Limb (tissue), 2 donors: ENCODE measurements around the gene TMEM218.

ENCODE experiments used
- DNase-seq, 2 donors: peaks; one replicate each; pipeline ENCODE4 v3.0.0-alpha.2; 2016; ENCODE audit errors: extremely low spot score in 2 of 2

Gene TMEM218

DNA sequence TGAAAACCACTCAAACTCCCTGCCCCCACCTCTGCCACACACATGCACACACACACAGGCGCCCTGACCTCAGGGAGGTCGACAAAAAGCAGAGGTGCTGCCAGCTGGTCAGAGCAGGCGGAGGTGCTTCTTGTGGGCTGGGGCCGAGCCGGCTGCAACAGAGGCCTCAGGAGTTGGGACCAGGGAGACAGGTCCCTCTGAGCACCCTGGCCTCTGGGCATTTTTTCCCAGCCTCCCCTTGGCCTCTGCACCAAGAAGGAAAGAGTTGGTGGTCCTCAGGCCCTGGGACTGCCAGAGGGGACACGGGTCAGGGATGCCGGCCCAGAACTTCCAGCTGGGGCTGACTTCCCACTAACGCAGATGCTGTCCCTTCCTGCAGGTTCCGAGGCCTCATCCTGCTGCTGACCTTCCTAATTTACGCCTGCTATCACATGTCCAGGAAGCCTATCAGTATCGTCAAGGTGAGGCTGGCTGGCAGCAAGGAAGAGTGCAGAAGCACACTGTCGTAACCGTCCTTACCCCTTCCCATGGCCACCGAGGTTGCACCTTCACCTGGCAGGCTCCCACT lies 35.0 kb downstream of the TMEM218 start:
- DNase-seq, result no peak

DNA sequence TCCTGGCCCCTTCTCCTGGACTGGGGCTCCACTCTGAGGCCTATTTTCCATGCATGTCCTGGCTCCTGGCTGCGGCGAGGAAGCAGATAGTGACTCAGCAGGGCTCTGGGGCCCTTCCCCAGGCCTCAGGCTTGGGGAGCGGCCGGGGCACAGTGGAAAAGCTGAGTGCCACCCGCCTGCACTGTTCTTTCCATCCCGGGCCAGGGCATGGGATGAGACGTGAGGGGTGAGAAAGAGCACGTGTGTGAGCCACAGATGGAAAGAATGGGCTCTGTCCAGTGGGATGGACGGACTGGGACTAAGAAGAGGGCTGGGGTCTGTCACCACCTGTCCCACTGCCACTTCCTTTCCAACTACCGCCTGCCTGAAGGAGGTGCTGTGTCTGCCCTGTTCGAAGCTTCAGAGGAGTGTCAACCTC lies 35.5 kb downstream of the TMEM218 start:
- DNase-seq, result no peak

DNA sequence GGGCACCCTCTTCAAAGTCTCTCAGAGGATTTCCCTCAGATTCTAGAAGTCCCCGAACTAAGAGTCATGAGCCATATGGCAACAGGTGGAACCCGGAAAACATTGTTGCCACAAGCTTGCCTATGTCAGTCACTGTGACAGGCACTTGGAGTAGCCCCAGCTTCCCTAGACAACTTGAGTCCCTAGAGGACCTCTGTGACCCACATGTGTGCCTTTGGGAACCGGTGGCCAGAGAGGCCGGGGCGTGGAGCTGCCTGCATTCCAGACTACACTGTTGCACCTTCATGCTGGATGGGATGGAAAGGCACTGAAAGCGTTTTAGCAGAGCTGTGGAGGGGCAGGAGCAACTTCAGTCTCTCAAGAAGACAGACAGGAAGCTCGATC lies 36.2 kb downstream of the TMEM218 start:
- DNase-seq, result no peak

DNA sequence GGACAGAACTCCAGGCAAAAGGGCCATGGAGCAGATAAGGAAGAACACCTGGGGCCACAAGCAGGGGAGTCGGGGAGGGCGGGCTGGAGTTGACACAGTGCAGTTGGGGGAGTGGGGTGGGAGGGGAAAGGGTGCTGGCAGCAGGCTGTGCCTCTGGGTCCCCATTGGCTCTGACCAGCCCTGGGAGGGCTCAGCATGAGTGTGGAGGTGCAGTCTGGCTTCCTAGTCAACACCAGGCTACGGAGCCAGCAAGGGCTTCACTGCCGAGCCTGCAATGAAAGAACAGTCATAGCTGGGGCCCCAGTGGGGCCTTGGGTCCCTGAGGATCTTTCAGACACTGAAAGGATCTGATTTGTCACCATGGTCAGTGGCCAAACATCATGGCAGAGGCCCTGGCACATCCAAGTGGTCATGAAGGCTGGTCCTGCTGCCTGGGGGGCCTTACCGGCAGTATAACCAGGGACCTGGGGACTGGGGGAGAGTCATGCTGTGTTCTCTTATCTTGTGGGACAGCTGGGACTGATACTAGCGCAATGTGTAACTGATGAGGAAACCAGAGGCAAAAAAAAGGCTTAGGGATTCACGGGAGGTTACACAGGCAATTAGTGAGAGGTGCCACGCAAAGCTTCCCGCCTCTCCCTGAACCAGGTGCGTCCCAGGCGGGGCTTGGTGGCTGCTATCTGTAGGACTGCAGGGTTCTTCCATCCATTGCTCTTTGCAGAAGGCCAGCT lies 36.8 kb downstream of the TMEM218 start:
- no peak for DNase-seq

DNA sequence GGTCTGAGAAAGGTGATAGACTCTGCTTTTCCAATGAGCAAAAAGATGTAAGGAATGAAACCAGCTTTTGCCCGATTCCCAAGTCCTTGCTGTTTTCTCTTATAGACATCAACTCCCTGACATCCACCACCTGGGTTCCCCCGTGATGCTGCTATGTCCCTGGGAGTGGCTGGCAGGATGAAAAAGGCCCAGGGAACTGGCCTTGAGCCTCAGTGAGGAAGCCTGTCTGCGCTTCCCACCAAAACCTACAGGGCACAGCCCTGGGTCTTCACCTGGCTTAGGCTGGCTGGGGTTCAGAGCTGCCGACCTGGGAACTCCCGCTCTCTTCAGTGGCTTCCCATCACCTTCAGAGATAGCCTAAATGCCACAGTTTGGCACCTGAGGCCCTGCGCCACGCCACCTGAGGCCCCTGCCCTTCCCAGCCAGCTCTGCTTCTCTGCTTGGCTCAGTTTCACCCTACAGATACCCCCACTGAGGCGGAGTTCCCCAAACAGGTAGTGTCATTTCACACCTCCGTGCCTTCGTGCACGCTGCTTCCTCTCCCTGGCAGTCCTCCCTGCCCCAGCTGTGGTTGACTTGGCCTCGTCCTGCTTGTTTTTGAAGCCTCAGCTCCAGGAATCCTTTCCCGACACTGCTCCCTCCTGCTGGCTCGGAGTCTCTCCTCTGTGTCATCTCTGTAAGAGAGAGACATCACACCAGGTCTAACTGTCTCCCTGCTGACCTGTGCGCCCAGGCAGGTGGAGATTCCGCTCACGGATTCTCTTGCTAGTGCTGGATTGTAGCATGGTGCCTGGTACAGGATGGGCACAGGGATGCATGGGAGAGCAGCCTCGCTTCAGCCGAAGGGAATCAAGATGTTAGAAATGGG lies 37.6 kb downstream of the TMEM218 start:
- no peak for DNase-seq

DNA sequence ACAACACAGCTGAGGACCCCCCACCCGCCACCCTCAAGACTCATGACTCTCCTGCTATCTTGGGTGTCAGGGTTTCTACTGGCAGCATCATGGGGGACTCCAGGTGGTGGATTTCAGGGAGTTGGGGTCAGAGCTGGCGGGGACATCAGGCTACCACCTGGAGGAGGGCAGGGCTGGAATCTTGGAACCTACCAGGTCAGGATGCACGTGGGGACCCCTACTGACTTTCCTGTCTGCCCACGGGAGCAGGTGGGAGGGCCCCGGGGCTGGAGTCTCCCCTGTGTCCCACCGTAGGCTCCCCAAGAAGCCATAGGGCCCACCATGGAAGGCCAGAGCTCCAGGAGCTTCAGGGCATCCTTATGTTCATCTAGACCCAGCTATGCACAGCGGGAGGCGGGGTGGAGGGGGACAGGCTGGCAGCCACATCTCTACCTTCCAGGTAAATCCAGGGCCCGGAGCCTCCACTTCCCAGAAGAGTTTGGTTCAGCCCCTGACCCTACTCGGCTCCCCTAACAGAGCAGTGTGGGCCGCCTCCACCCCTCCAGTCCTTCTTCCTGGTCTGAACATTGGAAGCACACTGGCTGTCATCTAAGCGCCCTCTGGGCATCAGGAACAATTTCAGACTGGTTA lies 38.4 kb downstream of the TMEM218 start:
- DNase-seq, result no peak

DNA sequence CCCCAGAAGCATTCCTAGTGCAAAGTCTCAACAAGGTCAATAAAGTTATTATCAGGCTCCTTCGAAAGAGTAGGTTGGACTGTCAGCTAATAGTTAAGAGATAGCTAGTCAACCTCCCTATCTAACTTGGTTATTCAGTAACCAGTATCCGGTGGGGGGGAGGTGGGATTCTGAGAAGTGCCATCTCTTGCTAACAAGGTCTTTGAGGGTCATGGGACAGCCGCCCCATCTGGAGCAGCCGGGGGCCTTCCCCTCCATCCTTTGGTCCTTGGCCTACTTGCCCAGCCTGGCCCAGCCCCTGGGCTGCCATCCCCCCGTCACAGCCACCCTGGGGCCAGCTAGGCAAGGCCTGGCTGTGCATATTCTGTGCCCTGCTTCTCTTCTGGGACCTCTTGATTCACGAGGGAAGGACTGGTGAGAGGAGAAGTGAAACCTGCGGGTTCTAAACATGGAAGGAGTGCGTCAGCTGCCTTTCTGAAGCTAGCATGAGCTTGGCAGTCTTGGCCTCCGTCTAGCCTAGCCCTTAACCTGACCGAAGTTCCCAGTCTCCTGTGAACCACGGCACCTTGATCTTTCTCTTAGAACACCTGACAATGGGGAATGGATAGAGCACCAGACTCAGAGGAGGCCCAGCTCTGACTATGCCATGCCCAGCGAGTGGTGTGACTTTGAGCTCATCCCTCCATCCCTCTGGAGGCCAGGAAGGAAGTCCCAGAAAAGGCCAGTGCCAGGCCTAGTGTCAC lies 39.0 kb downstream of the TMEM218 start:
- no peak for DNase-seq

DNA sequence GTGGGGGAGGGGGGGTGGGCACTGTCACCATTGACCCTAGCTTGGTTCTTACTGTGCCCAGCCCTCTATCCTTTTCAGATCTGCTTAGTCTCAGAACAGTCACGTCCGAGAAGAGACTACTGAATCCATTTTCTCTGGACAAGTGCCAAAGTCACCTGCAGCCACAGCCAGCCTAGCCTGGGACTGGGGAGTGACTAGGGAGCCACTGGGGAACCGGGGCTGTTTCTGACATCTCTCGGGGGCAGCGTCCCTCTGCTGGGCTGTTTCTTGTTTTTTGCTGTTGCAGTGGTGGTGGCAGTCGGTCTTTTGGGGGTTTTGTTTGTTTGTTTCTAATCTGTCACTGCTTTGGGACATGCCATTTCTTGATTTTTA lies 39.6 kb downstream of the TMEM218 start:
- DNase-seq, result no peak

DNA sequence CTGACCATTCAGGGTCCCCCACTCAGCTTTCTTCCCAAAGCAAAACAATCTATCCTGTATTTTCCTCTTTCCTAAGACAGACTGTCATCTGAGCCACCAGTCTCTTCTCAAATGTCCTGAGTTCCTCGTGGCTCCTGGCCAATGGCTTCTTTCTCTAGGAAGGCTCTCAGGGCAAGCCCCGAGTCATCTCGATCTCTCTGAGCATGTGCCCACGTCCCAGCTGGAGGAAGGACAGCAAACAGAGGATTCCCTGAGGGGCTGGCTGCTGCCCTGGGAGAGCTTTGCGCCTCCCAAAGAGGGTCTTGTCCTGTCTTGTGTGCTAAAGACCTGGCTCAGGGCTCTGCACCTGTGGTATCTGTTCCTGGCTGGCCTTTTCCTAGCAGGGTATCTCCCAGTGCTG lies 40.0 kb downstream of the TMEM218 start:
- peak in 1 of 2 donors; percentile 23 for DNase-seq

DNA sequence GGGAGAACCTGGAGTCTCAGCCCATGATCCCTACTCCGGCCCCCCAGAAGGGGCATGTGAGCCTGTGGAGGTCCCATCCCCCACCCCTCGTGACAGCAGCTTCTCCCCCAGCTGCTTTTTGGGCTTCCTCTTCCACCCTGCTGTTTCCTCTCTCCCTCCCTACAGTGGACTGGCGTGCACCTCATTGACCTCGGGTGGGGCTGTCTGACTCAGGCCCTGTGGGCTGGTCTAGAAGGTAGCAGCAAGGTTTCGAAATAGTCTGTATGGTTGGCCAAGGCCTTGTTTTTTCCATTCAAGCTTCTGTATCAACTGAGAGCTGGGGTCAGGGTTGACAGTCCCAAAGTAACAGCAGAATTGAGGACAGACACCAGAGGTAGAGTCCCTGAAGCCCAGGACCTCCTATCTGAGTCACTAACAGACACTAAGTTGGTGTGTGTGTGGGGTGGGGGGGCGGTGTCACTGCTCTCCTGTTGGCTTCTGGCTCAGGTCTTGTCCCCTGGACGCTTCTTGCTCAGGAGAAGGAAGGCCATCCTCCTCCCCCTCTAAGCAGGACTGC lies 40.6 kb downstream of the TMEM218 start:
- DNase-seq, result peak in 1 of 2 donors; percentile 26

DNA sequence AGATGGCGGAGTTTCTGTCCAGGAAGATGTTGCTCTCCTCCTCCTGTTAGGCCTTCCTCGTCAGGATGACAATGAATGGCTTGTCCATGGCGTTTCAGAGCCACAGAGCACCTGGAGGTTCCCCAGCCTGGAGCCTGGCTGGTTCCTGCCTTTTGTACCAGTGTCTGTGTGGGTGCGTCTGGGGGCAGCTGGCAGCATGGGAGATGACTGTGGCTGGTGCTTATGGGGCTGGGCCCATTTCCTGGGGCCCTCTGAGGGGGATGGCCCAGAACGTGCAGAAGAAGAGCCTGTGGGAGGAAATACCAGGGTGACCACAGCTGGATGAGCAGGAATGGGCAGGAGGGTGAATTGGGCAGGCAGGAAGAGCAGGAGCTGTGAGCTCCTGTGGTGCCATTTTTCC lies 41.6 kb downstream of the TMEM218 start:
- peak in 1 of 2 donors; percentile 22 for DNase-seq

DNA sequence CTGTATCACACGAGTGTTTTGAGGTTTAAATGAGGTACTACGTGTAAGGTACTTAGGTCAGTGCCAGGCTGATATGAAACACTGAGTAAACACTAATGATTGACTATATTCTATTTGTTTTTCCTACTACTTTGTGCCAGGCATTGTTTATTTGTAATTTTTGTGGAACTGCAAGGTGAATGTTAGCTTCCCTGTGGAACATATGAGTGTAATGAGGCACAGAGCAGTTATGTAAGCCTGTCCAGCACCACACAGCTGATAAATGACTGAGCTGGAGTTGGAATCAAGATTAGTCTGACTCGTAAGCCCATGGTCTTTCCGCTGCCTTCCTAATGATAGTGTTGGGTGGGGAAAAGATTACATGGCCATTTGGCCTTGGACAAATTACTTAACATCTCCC lies 42.4 kb downstream of the TMEM218 start:
- no peak for DNase-seq

DNA sequence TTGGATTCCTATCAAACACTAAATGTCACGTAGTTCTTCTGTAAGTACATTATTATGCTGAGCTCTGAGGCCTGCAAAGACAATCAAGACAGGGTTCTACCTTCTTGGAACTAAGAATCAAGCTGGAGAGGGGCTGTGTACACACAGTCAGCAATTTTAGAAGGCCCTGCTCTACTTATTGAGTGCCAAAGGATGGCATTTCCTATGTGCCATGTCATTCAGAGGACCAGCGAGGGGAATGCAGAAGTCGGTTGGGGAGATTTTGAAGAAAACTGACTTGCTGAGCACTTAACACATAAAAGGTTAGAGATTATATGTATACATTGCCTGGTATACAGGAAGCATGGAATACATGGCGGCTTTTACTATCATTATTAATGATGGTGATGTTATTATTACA lies 43.1 kb downstream of the TMEM218 start:
- no peak for DNase-seq

DNA sequence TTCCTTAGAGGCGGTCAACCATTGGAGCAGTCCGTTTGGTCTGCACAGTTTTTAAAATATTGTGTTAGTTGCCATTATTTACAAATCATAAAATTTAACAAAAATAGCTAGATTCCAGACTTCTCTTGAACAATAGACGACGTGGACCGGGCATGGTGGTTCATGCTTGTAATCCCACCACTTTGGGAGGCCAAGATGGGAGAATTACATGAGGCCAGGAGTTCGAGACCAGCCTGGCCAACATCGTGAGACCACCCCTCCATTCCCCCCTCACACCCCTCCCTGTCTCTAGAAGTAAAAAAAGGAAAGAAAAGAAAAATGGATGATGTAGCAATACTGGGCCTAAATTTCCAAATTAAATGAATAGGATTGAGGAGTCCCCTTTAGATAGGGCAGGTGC lies 47.4 kb downstream of the TMEM218 start:
- no peak for DNase-seq

DNA sequence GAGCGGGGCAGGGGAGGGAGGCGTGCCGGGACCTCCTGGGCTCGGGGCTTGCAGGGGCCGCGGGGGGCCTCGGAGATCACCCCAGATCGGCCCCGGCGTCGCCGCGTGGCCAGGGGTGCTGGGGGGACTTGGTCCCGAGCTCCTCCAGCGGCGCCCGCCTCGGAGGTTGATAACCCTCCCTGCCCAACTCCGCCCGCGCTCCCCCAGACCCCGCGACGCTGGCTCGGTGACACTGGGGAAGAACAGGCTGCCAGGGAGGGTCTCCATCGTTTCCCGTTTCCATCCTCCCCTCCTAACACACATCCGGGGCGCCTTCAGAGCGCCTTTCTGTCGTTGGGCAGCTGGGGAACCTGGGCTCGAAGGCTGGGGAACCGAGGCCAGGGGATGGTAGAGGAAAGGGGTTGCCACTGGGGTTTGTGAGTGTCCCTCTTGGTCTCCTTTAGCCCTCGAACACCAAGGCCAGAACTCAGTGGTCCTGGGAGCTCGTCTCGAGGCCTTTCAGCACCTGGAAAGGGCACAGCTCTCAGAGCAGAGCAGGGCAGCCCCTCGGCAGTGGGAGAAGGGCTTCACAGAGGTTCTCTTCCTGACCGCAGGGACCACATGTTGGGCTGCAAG lies 47.9 kb downstream of the TMEM218 start:
- no peak for DNase-seq

DNA sequence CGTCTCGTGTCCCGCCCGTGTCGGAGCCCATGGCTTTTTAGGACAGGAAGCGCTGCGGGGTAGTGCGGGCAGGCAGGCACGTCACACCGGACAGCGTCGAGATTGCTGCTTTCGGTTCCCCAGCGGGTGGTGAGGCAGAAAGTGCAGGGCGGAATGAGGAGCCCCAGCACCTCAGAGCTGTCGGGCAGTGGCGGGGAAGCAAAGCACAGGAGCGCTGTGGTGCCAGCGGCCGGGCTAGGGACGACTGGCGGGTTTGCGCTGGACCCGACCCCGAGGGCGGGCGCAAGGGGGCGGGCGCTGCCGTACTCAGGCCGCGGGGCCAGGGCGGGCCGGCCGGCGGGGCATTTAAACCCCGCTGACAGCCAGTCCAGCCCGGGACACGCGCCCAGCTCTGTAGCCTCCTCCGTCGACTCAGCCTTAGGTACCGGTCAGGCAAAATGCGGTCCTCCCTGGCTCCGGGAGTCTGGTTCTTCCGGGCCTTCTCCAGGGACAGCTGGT lies 48.4 kb downstream of the TMEM218 start, which contains the start of gene SLC37A2:
Gene SLC37A2, plus strand, starts transcription at position 375 of the 498 bp plus-strand sequence. Its CDS starts 63 bp downstream, at position 438.
- peak; percentile 12 to 66 for DNase-seq

DNA sequence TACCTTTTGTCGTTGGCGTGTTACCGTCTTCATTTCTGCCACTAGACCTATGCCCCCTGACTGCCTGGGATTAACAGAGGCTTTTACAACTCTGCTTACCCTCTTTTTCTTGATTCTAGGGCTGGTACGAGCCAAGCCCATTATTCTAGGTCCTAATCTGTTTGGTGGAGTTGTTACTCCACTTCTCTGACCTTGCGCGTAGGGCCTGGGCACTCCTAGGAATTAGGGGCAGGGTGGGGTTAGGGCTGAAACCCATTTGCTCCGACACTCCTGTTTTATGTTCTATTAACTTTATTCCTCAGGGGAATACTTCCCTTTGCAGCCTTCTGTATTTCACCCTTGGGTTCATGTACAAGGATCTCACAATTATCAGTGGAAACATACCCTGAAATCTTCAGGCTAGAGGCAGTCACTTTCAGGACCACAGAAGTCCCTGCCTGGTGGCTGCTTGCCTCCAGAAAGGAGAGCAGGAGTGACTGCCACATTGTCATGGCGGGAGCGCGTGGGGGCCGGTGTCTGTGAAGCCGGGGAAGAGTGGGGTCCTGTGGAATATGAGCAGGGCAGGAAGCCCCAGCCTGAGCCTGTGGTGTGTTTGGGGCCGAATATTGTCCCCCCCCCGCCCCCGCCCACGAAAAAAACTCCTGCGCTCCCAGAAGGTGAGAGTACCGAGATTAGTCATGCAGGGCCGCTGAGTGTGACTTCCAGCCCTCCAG lies 49.1 kb downstream of the TMEM218 start:
- DNase-seq, result no peak

DNA sequence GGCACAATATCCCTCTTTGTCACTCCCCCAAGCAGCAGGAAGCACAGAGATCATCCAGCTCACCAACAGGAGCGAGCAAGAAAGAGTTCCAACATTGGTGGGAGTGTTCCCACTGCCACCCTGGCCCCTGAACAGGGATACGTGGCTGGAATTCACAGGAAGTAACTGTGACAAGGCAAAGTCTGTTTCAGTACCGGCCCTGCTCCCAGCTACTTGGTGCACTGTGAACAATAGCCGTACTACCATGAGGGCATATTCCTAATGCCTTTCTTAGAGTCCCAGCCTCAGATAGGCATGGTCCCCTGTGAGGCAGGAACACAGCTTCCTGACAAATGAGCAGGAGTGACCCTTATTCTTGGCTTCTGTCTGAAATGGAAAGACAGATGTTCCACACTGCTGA lies 50.1 kb downstream of the TMEM218 start:
- no peak for DNase-seq

DNA sequence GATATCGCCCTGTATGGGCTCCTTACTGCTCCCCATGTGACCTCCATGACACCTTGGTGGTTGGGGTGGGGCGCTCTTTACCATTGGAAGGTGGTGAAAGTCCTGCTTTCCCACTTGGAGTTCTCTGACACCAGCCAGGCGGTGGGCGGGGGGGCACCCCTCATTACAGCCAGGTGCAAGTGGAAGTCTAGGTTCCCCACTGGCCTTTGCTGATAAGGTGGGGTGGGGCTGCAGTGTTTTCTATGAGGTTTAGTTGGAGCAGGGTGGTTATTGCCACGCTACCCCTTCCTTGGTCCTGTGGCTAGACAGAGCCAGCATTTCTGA lies 53.8 kb downstream of the TMEM218 start:
- no peak for DNase-seq
